MM.1S (cell line): ENCODE results near the gene LHFPL2.

Experiments used
- EZH2phosphoT487 ChIP-seq: fragments of 300-600 bp; sonication (generic); IDR thresholded peaks from 2 replicates; pipeline ENCODE4 v1.6.1; 2018; ENCODE audit warnings: antibody characterized with exemption, low read length
- TF ChIP-seq, protein P1 (sequence below): fragments of 300-600 bp; sonication (generic); IDR thresholded peaks from 2 replicates; pipeline ENCODE4 v1.5.1; 2016; ENCODE audit warnings: antibody characterized with exemption, low read length, mixed read lengths

DNA sequence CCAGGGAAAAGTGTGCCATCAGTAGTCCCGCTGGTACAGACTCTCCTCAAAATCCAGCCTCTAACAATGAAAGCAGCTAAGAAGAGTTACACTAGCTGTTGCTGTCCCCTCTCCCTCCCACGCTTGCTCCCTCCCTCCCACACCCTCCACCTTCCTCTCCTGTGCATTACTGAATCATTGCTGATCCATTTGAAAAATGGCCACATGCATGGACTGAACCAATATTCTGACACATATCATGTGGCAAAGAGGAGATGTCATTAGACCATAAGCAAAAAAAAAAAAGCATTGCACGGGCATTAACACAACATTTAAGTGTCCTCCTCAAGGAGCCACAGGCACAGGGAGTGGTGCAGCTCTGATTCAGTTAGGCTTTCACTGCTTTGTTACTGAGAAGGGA, 37.9 kb downstream of the LHFPL2 start:
- TF ChIP-seq, protein P1, sequence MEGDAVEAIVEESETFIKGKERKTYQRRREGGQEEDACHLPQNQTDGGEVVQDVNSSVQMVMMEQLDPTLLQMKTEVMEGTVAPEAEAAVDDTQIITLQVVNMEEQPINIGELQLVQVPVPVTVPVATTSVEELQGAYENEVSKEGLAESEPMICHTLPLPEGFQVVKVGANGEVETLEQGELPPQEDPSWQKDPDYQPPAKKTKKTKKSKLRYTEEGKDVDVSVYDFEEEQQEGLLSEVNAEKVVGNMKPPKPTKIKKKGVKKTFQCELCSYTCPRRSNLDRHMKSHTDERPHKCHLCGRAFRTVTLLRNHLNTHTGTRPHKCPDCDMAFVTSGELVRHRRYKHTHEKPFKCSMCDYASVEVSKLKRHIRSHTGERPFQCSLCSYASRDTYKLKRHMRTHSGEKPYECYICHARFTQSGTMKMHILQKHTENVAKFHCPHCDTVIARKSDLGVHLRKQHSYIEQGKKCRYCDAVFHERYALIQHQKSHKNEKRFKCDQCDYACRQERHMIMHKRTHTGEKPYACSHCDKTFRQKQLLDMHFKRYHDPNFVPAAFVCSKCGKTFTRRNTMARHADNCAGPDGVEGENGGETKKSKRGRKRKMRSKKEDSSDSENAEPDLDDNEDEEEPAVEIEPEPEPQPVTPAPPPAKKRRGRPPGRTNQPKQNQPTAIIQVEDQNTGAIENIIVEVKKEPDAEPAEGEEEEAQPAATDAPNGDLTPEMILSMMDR: no peak
- TF ChIP-seq EZH2phosphoT487: no peak
